Prostate gland (tissue), 2 donors: ENCODE results near the gene NMNAT2. TPM values are rescaled to one million over a fixed set of nuclear protein-coding genes. Genes with fewer than 3 reads are reported as not detected.

Experiments used
- DNase-seq: peaks from one replicate; pipeline ENCODE4 v3.0.0-alpha.2; 2019; ENCODE audit warnings: low spot score
- H3K27ac ChIP-seq, 2 donors: fragments of 200-600 bp; sonication (generic); 2 replicates each; pipeline ENCODE4 v1.5.1; 2017 to 2019
- H3K27me3 ChIP-seq: fragments of 200-600 bp; sonication (generic); replicated peaks from 2 replicates; pipeline ENCODE4 v1.5.1; 2019; ENCODE audit not compliant: insufficient read depth
- H3K36me3 ChIP-seq, 2 donors: fragments of 200-600 bp; sonication (generic); 1 replicate in 1 of 2; 2 replicates in 1 of 2; pipeline versions ENCODE4 v1.5.1 to v1.8.1; 2017 to 2019
- H3K4me1 ChIP-seq: fragments of 200-600 bp; sonication (generic); replicated peaks from 2 replicates; pipeline ENCODE4 v1.5.1; 2019
- H3K4me3 ChIP-seq, 2 donors: fragments of 200-600 bp; sonication (generic); 2 replicates each; pipeline ENCODE4 v1.5.1; 2017 to 2019
- H3K9me3 ChIP-seq: fragments of 200-600 bp; sonication (generic); 2 replicates; pipeline ENCODE4 v1.5.1; 2017
- CTCF ChIP-seq, 4 experiments: fragments of 200-600 bp in 2 of 4; fragments of 450-650 bp in 2 of 4; sonication (generic) in 2 of 4; IDR thresholded peaks; 1 replicate in 3 of 4; 2 replicates in 1 of 4; pipeline ENCODE4 v1.5.1; 2016 to 2019; ENCODE audit warnings: antibody characterized with exemption in 4 of 4, mild to moderate bottlenecking in 2 of 4, moderate library complexity in 2 of 4
- POLR2A ChIP-seq: fragments of 450-650 bp; IDR thresholded peaks from one replicate; pipeline ENCODE4 v1.6.1; 2016; ENCODE audit warnings: antibody characterized with exemption, mild to moderate bottlenecking
- POLR2AphosphoS5 ChIP-seq: sonication (generic); formaldehyde crosslinking; IDR thresholded peaks from one replicate; pipeline ENCODE4 v1.6.1; 2017; ENCODE audit warnings: antibody characterized with exemption
- WGBS: methylation state at CpG from one replicate; pipeline ENCODE4 v1.1.5; 2018; 5-methylcytosine and 5-hydroxymethylcytosine counted together
- intact Hi-C: fragments of 100-400 bp; cut with DNase I; formaldehyde crosslinking; loops from one replicate; pipeline ENCODE4 v1.14.2; 2022
- total RNA-seq, 2 donors: library from RNA; depleted of rRNA; stranded (reverse); fragments of >200 nt; gene quantifications; one replicate each; pipeline ENCODE4 v1.1.0, GENCODE V29; 2016

Gene NMNAT2
- total RNA-seq, 2 donors from 2014 or later: 0.27 to 41.0 TPM

- no peak for TF ChIP-seq CTCF (IDR thresholded peaks at IDR 0.05)
- no peak for TF ChIP-seq POLR2AphosphoS5
- TF ChIP-seq POLR2A: no peak
- Histone ChIP-seq H3K36me3 (no peaks in the 10 kb centered on the region), H3K27me3 (no peaks in the 10 kb centered on the region), H3K27ac (no peak overlapping the region), H3K9me3 (no peaks in the 10 kb centered on the region), H3K4me1 (no peaks in the 10 kb centered on the region), H3K4me3 (no peak overlapping the region)
- DNase-seq: no peak
- intact Hi-C loops: loop anchor here (10.0 kb wide), 1 partner anchor 319 kb away; no protein-coding TSS in a partner anchor
- WGBS: 73% methylated on average over 4 of the region's 4 CpGs
Measured at GRCh38 chr1:183285746-183286145, 132.4 kb downstream of the NMNAT2 start.

- H3K9me3 ChIP-seq: no peaks in the 10 kb centered on the region
- H3K27ac ChIP-seq: no peak overlapping the region
- H3K27me3 ChIP-seq: no peaks in the 10 kb centered on the region
- H3K4me1 ChIP-seq: no peaks in the 10 kb centered on the region
- TF ChIP-seq POLR2A (no peak), CTCF (IDR thresholded peaks at IDR 0.05) (no peak), POLR2AphosphoS5 (no peak)
- no peaks in the 10 kb centered on the region for H3K36me3 ChIP-seq
- no peak for DNase-seq
- intact Hi-C loops: loop anchor here (10.0 kb wide), 1 partner anchor 320 kb away; no protein-coding TSS in a partner anchor
- H3K4me3 ChIP-seq: no peak overlapping the region
- WGBS: 100% methylated on average over 1 of the region's 1 CpG
Measured at GRCh38 chr1:183285256-183285655, 132.9 kb downstream of the NMNAT2 start.

GRCh38 chr1:183284086-183284485 lies 134.1 kb downstream of the NMNAT2 start:
- intact Hi-C loops: loop anchor here (10.0 kb wide), 1 partner anchor 321 kb away; no protein-coding TSS in a partner anchor
- H3K27ac ChIP-seq: no peak overlapping the region

GRCh38 chr1:183283286-183283685 lies 134.9 kb downstream of the NMNAT2 start:
- no peaks in the 10 kb centered on the region for H3K36me3 ChIP-seq
- intact Hi-C loops: loop anchor here (10.0 kb wide), 1 partner anchor 322 kb away; no protein-coding TSS in a partner anchor
- no peaks in the 10 kb centered on the region for H3K9me3 ChIP-seq
- DNase-seq: no peak
- no peaks in the 10 kb centered on the region for H3K4me1 ChIP-seq
- no peak overlapping the region for H3K4me3 ChIP-seq
- no peaks in the 10 kb centered on the region for H3K27me3 ChIP-seq
- no peak overlapping the region for H3K27ac ChIP-seq
- TF ChIP-seq POLR2AphosphoS5 (no peak), POLR2A (no peak), CTCF (IDR thresholded peaks at IDR 0.05) (no peak)
- WGBS: 50% methylated on average over 5 of the region's 5 CpGs

More at GRCh38 chr1:183284086-183284485, 134.1 kb downstream of the NMNAT2 start:
- no peak for TF ChIP-seq CTCF (IDR thresholded peaks at IDR 0.05)
- TF ChIP-seq POLR2A: no peak
- TF ChIP-seq POLR2AphosphoS5: no peak
- H3K9me3 ChIP-seq: no peaks in the 10 kb centered on the region
- DNase-seq: no peak
- no peaks in the 10 kb centered on the region for H3K27me3 ChIP-seq
- WGBS: 85% methylated on average over 5 of the region's 5 CpGs
- H3K36me3 ChIP-seq: no peaks in the 10 kb centered on the region
- H3K4me3 ChIP-seq: no peak overlapping the region
- no peaks in the 10 kb centered on the region for H3K4me1 ChIP-seq

- peak overlapping the region; percentile 10 to 39 for H3K27ac ChIP-seq
- 72% methylated on average over 9 of the region's 9 CpGs for WGBS
- DNase-seq: no peak
- intact Hi-C loops: loop anchor here (10.0 kb wide), 1 partner anchor 323 kb away; no protein-coding TSS in a partner anchor
- no peaks in the 10 kb centered on the region for H3K4me1 ChIP-seq
- H3K9me3 ChIP-seq: no peaks in the 10 kb centered on the region
- TF ChIP-seq POLR2A: no peak
- no peak for TF ChIP-seq POLR2AphosphoS5
- TF ChIP-seq CTCF (IDR thresholded peaks at IDR 0.05): no peak
- H3K4me3 ChIP-seq: no peak overlapping the region
- no peaks in the 10 kb centered on the region for H3K36me3 ChIP-seq
- no peaks in the 10 kb centered on the region for H3K27me3 ChIP-seq
Measured at GRCh38 chr1:183282101-183282855, 135.9 kb downstream of the NMNAT2 start.
